Common myeloid progenitor, CD34-positive (primary cell): ENCODE measurements around the gene ACAP3.

ENCODE experiments used
- CTCF ChIA-PET: fragments of 350-600 bp; sonication (Branson Sonifier 250); formaldehyde crosslinking; loops from one replicate; lab custom pipeline; 2021; ENCODE audit warnings: antibody characterized with exemption; lab: Charles Lee
- POLR2A ChIA-PET: fragments of 350-600 bp; sonication (Branson Sonifier 250); formaldehyde crosslinking; loops from one replicate; lab custom pipeline; 2021; ENCODE audit warnings: antibody characterized with exemption; lab: Charles Lee
- DNase-seq, 3 donors: peaks; one replicate each; pipeline versions ENCODE4 v3.0.0 to v3.0.0-alpha.2; 2013
- H3K27ac ChIP-seq, 2 experiments: 1 replicate in 1 of 2; 2 replicates in 1 of 2; pipeline ENCODE4 v1.7.0; 2013; ENCODE audit warnings: inconsistent platforms in 2 of 2, low read length in 2 of 2, mild to moderate bottlenecking in 2 of 2, low read depth in 1 of 2, moderate library complexity in 1 of 2; ENCODE audit not compliant: severe bottlenecking in 2 of 2, insufficient read depth in 1 of 2, poor library complexity in 1 of 2
- H3K27me3 ChIP-seq, 5 experiments: replicated peaks in 2 of 5; 1 replicate in 3 of 5; 2 replicates in 2 of 5; pipeline versions ENCODE4 v1.6.1 to v1.7.0; 2013; ENCODE audit warnings: low read length in 4 of 5, mild to moderate bottlenecking in 2 of 5, moderate library complexity in 2 of 5, inconsistent platforms in 1 of 5; ENCODE audit not compliant: insufficient read depth in 5 of 5, control insufficient read depth in 4 of 5
- H3K36me3 ChIP-seq, 4 experiments: 1 replicate in 2 of 4; 2 replicates in 2 of 4; pipeline versions ENCODE4 v1.6.1 to v1.7.0; 2013; ENCODE audit warnings: low read length in 3 of 4, control low read depth in 1 of 4, mild to moderate bottlenecking in 1 of 4; ENCODE audit not compliant: control insufficient read depth in 4 of 4, insufficient read depth in 4 of 4
- H3K4me1 ChIP-seq, 4 experiments: 1 replicate in 3 of 4; 2 replicates in 1 of 4; pipeline versions ENCODE4 v1.6.1 to v1.7.1; 2013; ENCODE audit warnings: low read length in 3 of 4, mild to moderate bottlenecking in 3 of 4, control low read depth in 1 of 4, inconsistent platforms in 1 of 4, moderate library complexity in 1 of 4; ENCODE audit not compliant: control insufficient read depth in 4 of 4, insufficient read depth in 4 of 4; ENCODE audit errors: control extremely low read depth in 1 of 4
- H3K4me3 ChIP-seq, 7 experiments: 1 replicate in 4 of 7; 2 replicates in 3 of 7; pipeline versions ENCODE4 v1.5.1 to v1.7.0; 2013; ENCODE audit warnings: mild to moderate bottlenecking in 7 of 7, low read length in 6 of 7, moderate library complexity in 6 of 7, inconsistent platforms in 2 of 7, low read depth in 2 of 7, control low read depth in 1 of 7; ENCODE audit not compliant: insufficient read depth in 4 of 7, control insufficient read depth in 1 of 7; ENCODE audit errors: extremely low read depth in 1 of 7
- H3K9me3 ChIP-seq, 5 experiments: 1 replicate in 4 of 5; 2 replicates in 1 of 5; pipeline versions ENCODE4 v1.6.1 to v1.7.1; 2013; ENCODE audit warnings: low read length in 4 of 5, mild to moderate bottlenecking in 2 of 5, inconsistent platforms in 1 of 5, low read depth in 1 of 5, moderate library complexity in 1 of 5; ENCODE audit not compliant: control insufficient read depth in 4 of 5, insufficient read depth in 2 of 5; ENCODE audit errors: control extremely low read depth in 1 of 5
- WGBS: methylation state at CpG from one replicate; pipeline ENCODE4 v1.1.5; 2013; ENCODE audit not compliant: insufficient coverage; 5-methylcytosine and 5-hydroxymethylcytosine counted together

Gene ACAP3

DNA sequence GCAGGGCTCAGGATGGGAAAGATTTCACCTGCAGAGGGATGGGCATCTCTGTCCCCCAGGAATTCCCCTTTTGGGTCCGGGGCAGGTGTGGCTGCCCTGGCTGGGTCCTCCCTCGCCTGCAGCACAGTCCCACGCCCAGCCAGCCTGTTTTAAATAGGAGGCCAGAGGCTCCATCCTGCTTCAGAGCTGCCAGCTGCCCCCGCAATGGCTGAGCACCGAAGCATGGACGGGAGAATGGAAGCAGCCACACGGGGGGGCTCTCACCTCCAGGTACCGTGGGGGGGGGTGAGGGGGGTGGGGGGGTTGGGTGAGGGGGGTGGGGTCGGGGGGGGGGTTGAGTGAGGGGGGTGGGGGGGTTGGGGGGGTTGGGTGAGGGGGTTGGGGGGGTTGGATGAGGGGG, 23.9 kb downstream of the ACAP3 start:
- 7% methylated on average over 3 of the region's 9 CpGs for WGBS
- CTCF ChIA-PET = interaction anchor here (1.4 to 1.7 kb wide), 2 partner anchors 8 to 21 kb away, joined by 3 to 4 read pairs; no protein-coding TSS in a partner anchor

DNA sequence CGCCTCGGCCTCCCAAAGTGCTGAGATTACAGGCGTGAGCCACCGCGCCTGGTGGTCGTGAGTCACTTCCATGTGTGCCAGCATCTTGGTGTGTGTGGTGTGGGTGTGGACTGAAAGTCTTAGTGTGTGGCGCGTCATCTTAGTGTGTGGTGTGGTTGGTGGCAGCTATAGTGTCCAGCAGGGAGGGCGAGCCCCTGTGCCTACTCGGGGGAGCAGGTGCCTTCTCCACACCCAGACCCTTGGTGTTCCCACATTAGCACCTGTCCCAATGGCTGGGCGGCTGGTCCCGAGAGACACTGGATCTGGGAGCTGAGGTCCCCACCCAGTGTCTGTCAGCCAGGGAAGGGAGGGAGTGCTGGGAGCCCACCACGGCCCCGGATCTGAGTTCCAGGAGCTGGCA, 24.7 kb downstream of the ACAP3 start:
- Histone ChIP-seq H3K4me3 (no peak overlapping the region), H3K36me3 (no peaks in the 10 kb centered on the region), H3K27me3 (no peaks in the 10 kb centered on the region), H3K4me1 (no peaks in the 10 kb centered on the region), H3K27ac (no peak overlapping the region), H3K9me3 (no peaks in the 10 kb centered on the region)
- ChIA-PET POLR2A (no interaction called here), CTCF (interaction anchor here (1.4 kb wide), 1 partner anchor 9 kb away, joined by 3 read pairs; no protein-coding TSS in a partner anchor)
- 92% methylated on average over 10 of the region's 14 CpGs for WGBS
- DNase-seq = peak in 2 of 3 donors; percentile 41 to 48

More for the DNA sequence above, 23.9 kb downstream of the ACAP3 start:
- POLR2A ChIA-PET = no interaction called here
- DNase-seq = peak; percentile 48 to 59 (median 56)
- Histone ChIP-seq H3K27me3 (no peaks in the 10 kb centered on the region), H3K27ac (no peak overlapping the region), H3K4me1 (no peaks in the 10 kb centered on the region), H3K36me3 (no peaks in the 10 kb centered on the region), H3K4me3 (no peak overlapping the region), H3K9me3 (no peaks in the 10 kb centered on the region)

DNA sequence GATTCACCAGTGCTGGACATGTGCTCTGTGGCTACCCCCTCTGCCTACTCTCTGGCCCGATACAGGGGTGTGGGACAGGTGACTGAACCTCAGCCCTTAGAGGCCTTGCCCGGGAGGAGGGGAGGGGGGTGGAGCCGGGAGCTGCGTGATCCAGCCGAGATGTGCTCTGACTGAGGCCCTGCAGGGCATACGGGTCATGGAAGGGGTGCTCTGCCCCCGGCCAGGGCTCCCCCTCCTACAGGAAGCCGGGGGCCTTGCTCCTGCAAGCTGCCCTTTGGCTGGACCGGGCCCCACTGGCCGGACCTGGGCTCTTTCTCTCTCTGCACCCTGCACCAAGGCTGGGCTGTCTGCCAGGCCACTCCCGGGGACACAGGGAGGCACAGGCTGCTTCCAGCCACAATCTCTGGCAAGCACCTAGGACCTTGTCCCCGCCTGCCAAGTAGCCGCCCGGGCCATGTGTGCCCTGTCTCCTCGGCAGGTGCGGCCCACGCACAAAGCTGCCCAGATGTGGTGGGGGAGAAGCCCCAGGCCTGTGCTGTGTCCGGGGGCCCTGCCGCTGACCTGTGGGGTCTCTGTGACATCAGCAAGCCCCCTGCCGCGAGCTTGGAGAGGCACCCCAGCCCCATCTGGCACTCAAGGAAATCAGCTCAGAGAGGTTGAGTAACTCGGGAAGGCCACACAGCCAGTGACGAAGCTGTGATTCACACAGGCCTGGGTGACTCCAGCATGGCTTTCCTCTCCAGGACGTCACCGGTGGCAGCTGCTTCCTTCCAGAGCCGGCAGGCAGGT, 26.0 kb downstream of the ACAP3 start:
- Histone ChIP-seq H3K4me1 (no peaks in the 10 kb centered on the region), H3K27ac (no peak overlapping the region), H3K36me3 (no peaks in the 10 kb centered on the region), H3K27me3 (no peaks in the 10 kb centered on the region), H3K9me3 (no peaks in the 10 kb centered on the region), H3K4me3 (no peak overlapping the region)
- WGBS = 85% methylated on average over 19 of the region's 26 CpGs
- CTCF ChIA-PET = no interaction called here
- DNase-seq = peak in 1 of 3 donors; percentile 47
- POLR2A ChIA-PET = no interaction called here

DNA sequence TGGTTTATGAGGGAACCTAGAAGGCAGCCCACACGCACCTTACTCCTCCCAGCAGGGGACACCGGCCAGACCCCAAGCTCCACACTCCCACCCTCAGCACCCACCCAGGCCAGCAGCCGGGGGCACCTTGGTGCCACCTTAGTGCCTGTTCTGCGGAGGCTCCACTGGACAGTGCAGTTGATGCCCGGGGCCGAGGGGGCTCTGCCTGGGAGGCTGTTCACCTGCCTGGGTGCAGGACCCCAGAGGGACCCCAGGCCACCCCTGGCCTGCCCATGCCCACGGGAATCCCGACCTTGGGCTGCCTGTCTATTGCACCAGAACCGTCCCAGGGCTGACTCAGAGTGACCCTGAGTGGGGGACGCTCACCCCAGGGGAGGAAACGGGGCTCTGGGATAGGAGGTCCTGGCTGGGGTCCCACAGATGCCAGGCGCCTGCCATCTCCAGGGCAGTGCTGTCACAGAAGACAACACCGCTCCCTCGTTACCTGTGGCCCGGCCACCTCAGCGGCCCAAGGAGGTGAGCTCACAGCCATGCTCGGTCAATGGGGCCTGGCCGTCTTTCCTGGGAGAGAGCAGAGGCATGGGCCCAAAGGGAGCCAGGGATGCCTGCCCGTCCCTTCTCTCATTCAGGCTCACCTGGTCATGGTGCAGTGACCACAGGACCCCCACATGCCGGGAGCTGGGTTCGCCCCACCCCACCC, 26.8 kb downstream of the ACAP3 start:
- no peaks in the 10 kb centered on the region for H3K4me1 ChIP-seq
- no peak overlapping the region for H3K4me3 ChIP-seq
- ChIA-PET POLR2A (no interaction called here), CTCF (interaction anchor here (1.0 kb wide), 1 partner anchor 31 kb away, joined by 4 read pairs; no protein-coding TSS in a partner anchor)
- no peak overlapping the region for H3K27ac ChIP-seq
- 98% methylated on average over 17 of the region's 21 CpGs for WGBS
- H3K9me3 ChIP-seq = no peaks in the 10 kb centered on the region
- H3K27me3 ChIP-seq = no peaks in the 10 kb centered on the region
- no peak for DNase-seq
- H3K36me3 ChIP-seq = no peaks in the 10 kb centered on the region

DNA sequence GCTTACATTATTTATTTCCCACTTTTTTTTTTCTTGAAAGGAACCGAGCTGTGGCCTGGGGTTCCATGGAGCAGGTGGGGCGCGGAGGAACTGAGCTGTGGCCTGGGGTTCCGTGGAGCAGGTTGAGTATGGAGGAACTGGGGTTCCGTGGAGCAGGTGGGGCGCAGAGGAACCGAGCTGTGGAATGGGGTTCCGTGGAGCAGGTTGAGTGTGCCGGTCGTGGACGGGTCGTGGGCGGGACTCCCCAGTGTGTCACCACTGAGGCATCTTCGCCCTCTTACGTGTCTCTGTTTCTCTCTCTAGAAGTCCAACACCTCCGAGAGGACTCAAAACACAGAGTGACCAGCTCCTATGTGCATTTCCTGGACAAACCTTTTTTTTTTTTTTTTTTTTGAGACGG, 28.7 kb downstream of the ACAP3 start:
- ChIA-PET POLR2A (no interaction called here), CTCF (interaction anchor here (1.2 to 1.6 kb wide), 2 partner anchors 11 to 56 kb away, joined by 4 read pairs; no protein-coding TSS in a partner anchor)
- 96% methylated on average over 14 of the region's 17 CpGs for WGBS
- Histone ChIP-seq H3K4me3 (no peak overlapping the region), H3K36me3 (no peaks in the 10 kb centered on the region), H3K27me3 (no peaks in the 10 kb centered on the region), H3K4me1 (peaks cover 0 to 9% (median 9%) of the 10 kb centered on the region in 4 experiments), H3K9me3 (no peaks in the 10 kb centered on the region), H3K27ac (no peak overlapping the region)
- no peak for DNase-seq

DNA sequence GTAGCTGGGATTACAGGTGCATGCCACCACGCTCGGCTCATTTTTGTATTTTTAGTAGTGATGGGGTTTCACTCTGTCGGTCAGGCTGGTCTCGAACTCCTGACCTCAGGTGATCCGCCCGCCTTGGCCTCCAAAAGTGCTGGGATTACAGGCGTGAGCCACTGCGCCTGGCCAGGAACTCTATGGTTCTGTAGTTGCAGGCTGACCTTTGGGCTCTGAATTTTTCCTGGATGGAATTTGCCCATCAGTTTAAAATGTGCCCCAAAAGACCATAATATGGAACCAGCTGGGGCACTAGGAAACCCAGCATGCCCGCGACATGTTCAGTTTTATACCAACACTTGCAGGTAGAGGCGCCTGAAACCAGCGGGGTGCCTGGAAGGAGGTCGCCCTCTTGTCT, 29.1 kb downstream of the ACAP3 start:
- ChIA-PET CTCF (interaction anchor here (1.2 kb wide), 1 partner anchor 12 kb away, joined by 4 read pairs; no protein-coding TSS in a partner anchor), POLR2A (no interaction called here)
- Histone ChIP-seq H3K9me3 (no peaks in the 10 kb centered on the region), H3K27ac (no peak overlapping the region), H3K4me1 (peaks cover 0 to 10% (median 10%) of the 10 kb centered on the region in 4 experiments), H3K36me3 (no peaks in the 10 kb centered on the region), H3K27me3 (no peaks in the 10 kb centered on the region), H3K4me3 (no peak overlapping the region)
- 100% methylated on average over 7 of the region's 13 CpGs for WGBS
- no peak for DNase-seq

DNA sequence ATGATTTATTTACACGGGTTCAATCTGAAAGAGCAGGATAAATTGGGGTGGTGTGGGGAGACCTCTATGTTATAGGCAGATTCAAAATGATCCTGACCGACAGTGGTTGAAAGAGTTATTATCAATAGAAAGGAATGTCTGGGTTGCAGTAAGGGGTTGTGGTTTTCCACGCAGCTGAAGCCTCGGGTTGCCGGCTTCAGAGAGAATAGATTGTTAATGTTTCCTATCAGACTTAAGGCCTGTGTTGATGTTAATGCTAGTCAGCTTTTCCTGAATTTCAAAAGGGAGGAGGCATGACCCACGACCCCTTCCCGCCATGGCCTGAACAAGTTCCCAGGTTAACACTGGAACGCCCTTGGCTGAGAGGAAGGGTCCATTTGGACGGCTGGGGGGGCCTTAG, 31.9 kb downstream of the ACAP3 start:
- DNase-seq = no peak
- CTCF ChIA-PET = interaction anchor here (0.6 kb wide), 1 partner anchor 11 kb away, joined by 3 read pairs; no protein-coding TSS in a partner anchor
- Histone ChIP-seq H3K27me3 (no peaks in the 10 kb centered on the region), H3K4me1 (peaks cover 4 to 31% (median 25%) of the 10 kb centered on the region in 4 experiments), H3K27ac (no peak overlapping the region), H3K36me3 (peaks cover 0 to 6% (median 2%) of the 10 kb centered on the region in 4 experiments), H3K4me3 (no peak overlapping the region), H3K9me3 (no peaks in the 10 kb centered on the region)
- WGBS = 95% methylated on average over 6 of the region's 9 CpGs
- POLR2A ChIA-PET = no interaction called here
